GM23338 (cell line): Measurements from ENCODE around the gene MUC5B.

Experiments used
- CREB1 ChIP-seq: fragments of 250-450 bp; sonication (Bioruptor Pico); IDR thresholded peaks from 2 replicates; pipeline ENCODE4 v1.5.0; 2020; ENCODE audit warnings: low read depth, mild to moderate bottlenecking, moderate library complexity
- CTCF ChIP-seq, 2 experiments: fragments of 200-600 bp in 1 of 2; sonication (generic) in 1 of 2; conservative IDR thresholded peaks; 2 replicates each; pipeline versions ENCODE4 v1.5.1 to v1.6.1; 2016 to 2017; ENCODE audit warnings: antibody characterized with exemption in 2 of 2, low read depth in 2 of 2, mild to moderate bottlenecking in 2 of 2, moderate library complexity in 1 of 2
- EZH2 ChIP-seq: fragments of 200-600 bp; sonication (generic); IDR thresholded peaks from one replicate; pipeline ENCODE4 v1.8.0; 2017; ENCODE audit warnings: antibody characterized with exemption, mild to moderate bottlenecking, low read depth; ENCODE audit not compliant: unreplicated experiment
- EZH2phosphoT487 ChIP-seq: fragments of 200-600 bp; sonication (generic); IDR thresholded peaks from one replicate; pipeline ENCODE4 v1.8.1; 2018; ENCODE audit warnings: antibody characterized with exemption; ENCODE audit not compliant: unreplicated experiment
- NANOG ChIP-seq: IDR thresholded peaks from 2 replicates; pipeline ENCODE4 v1.6.1; 2016; ENCODE audit warnings: antibody characterized with exemption, borderline replicate concordance
- POLR2AphosphoS5 ChIP-seq: IDR thresholded peaks from 2 replicates; pipeline ENCODE4 v1.6.1; 2016; ENCODE audit warnings: antibody characterized with exemption, low read depth
- REST ChIP-seq: IDR thresholded peaks from one replicate; pipeline ENCODE4 v1.6.1; 2018; ENCODE audit warnings: antibody characterized with exemption; ENCODE audit not compliant: unreplicated experiment

GRCh38 chr11:1281326-1281973 is 58.6 kb downstream of the MUC5B start:
- TF ChIP-seq EZH2phosphoT487 (no peak), POLR2AphosphoS5 (no peak), CTCF (conservative IDR thresholded peaks at IDR 0.05; ENCODE audit: low read depth in 2 of 2) (no peak), REST (no peak), EZH2 (no peak), NANOG (no peak), CREB1 (CRISPR knock-in tag) (no peak)
